NT2/D1 (cell line): ENCODE results near the gene KLHL22.
A peak's percentile ranks its signal among the peaks of the same experiment; 100 is the strongest.
"Not testable (repeated sequence)": the region's sequence is repeated elsewhere in the genome, so short reads cannot be mapped to it uniquely, and the experiment has no call there.

ENCODE experiments used
- DNase-seq: peaks from one replicate; pipeline ENCODE4 v3.0.0-alpha.2; 2011; ENCODE audit warnings: low read depth, low spot score
- H3K27me3 ChIP-seq: 2 replicates; pipeline ENCODE4 v1.6.0; 2011; ENCODE audit warnings: mild to moderate bottlenecking; ENCODE audit not compliant: insufficient read length, insufficient read depth
- H3K36me3 ChIP-seq: 2 replicates; pipeline ENCODE4 v1.6.1; 2011; ENCODE audit warnings: mild to moderate bottlenecking, low read length, mixed read lengths; ENCODE audit not compliant: insufficient read depth, insufficient read length
- H3K4me1 ChIP-seq: 2 replicates; pipeline ENCODE4 v1.5.1; 2011; ENCODE audit not compliant: insufficient read depth, insufficient read length
- H3K4me3 ChIP-seq: 2 replicates; pipeline ENCODE4 v1.5.1; 2011; ENCODE audit warnings: low read depth; ENCODE audit not compliant: insufficient read length
- H3K9ac ChIP-seq: 2 replicates; pipeline ENCODE4 v1.6.0; 2011; ENCODE audit warnings: low read depth; ENCODE audit not compliant: insufficient read length
- H3K9me3 ChIP-seq: 2 replicates; pipeline ENCODE4 v1.5.1; 2011; ENCODE audit warnings: mild to moderate bottlenecking, low read length; ENCODE audit not compliant: insufficient read depth
- SUZ12 ChIP-seq: IDR thresholded peaks from 2 replicates; pipeline ENCODE4 v1.6.1; 2011; ENCODE audit not compliant: insufficient read length, insufficient read depth; ENCODE audit errors: extremely low read depth
- YY1 ChIP-seq: IDR thresholded peaks from 2 replicates; pipeline ENCODE4 v1.6.1; 2011; ENCODE audit not compliant: insufficient read length, insufficient read depth
- ZNF274 ChIP-seq: IDR thresholded peaks from 2 replicates; pipeline ENCODE4 v1.6.1; 2011; ENCODE audit warnings: mild to moderate bottlenecking, low read depth, low read length

KLHL22 gene

GRCh38 chr22:20507253-20508066 is 11.9 kb upstream of the KLHL22 start, which contains the start of gene MED15:
Gene MED15, plus strand, starts transcription at chr22:20507610. Its CDS starts 69 bp downstream, at chr22:20507679.
- Histone ChIP-seq H3K9ac (peak within 1 kb of the TSS; percentile 98), H3K36me3 (peaks cover 16% of the 10 kb centered on the region), H3K4me3 (peak within 1 kb of the TSS; percentile 85), H3K9me3 (no peaks in the 10 kb centered on the region), H3K27me3 (no peaks in the 10 kb centered on the region), H3K4me1 (peaks cover 11% of the 10 kb centered on the region)
- TF ChIP-seq ZNF274, result no peak
- no peak for TF ChIP-seq YY1
- no peak for TF ChIP-seq SUZ12
- peak; percentile 72 for DNase-seq

DNA sequence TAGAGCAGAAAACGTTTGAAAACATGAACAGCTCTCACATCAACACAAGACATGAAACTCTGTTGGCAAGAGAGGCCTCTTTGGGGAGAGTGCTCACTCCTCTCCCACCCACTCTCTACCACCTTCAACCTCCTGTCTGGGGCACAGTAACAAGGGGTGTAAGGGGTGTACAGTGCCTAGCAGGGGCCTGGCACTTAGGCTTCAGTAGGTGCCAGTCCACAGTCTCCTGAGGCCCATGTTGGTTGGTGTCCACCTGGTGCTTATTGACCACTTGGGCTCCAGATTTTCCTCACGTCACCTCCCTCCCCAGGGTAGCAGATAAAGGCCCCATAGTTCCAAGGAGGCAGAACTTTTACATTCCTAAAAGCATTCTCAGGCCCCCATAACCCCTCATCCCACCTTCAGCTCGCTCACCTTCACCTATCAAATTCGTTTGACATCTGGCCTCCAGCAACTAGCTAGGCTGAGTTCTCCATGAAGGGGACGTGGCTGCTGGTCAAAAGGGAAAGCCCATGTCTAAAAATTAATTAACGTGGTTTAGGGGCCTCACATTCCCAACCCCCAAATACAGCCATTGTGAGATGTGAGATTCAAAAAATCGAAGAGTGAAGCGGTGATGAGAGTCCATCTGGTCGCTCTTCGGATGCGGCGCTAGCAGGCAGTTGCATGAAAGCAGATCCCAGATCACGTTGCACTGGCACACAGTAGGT is 11.1 kb upstream of the KLHL22 start:
- peak overlapping the region; percentile 85 for H3K4me3 ChIP-seq
- no peak for TF ChIP-seq ZNF274
- TF ChIP-seq YY1, result no peak
- no peak for TF ChIP-seq SUZ12
- no peak for DNase-seq
- H3K36me3 ChIP-seq, result peaks cover 16% of the 10 kb centered on the region
- no peaks in the 10 kb centered on the region for H3K9me3 ChIP-seq
- H3K4me1 ChIP-seq, result peaks cover 11% of the 10 kb centered on the region
- no peak overlapping the region for H3K9ac ChIP-seq
- no peaks in the 10 kb centered on the region for H3K27me3 ChIP-seq

GRCh38 chr22:20504293-20504922 is 8.8 kb upstream of the KLHL22 start:
- not testable (repeated sequence) for H3K4me1 ChIP-seq, H3K9me3 ChIP-seq, H3K4me3 ChIP-seq, H3K27me3 ChIP-seq, DNase-seq, H3K9ac ChIP-seq
- H3K36me3 ChIP-seq, result peaks cover 13% of the 10 kb centered on the region

DNA sequence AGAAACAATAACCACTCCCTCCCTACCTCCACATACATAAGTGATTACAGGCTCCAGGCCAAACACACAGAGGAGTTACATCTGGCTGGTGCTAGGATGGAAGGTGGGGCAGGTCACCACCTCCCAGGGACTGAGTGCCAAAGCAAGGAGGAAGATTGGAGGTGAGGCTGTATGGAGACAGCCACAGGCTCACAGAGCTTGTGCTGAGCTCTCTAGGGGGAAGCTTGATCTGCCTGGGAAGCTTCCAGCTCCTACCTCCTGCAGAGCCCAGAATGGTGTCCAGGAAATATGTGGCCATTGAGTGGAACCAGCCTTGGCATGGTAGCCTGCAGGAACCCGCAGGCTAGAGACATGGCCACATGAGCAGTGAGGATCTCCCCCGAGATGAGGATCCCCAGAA is 8.2 kb upstream of the KLHL22 start:
- DNase-seq, result no peak
- no peak for TF ChIP-seq ZNF274
- H3K36me3 ChIP-seq, result peaks cover 13% of the 10 kb centered on the region
- H3K4me1 ChIP-seq, result peaks cover 4% of the 10 kb centered on the region
- H3K9me3 ChIP-seq, result no peaks in the 10 kb centered on the region
- no peaks in the 10 kb centered on the region for H3K27me3 ChIP-seq
- no peak overlapping the region for H3K4me3 ChIP-seq
- peak overlapping the region; percentile 2 for H3K9ac ChIP-seq

DNA sequence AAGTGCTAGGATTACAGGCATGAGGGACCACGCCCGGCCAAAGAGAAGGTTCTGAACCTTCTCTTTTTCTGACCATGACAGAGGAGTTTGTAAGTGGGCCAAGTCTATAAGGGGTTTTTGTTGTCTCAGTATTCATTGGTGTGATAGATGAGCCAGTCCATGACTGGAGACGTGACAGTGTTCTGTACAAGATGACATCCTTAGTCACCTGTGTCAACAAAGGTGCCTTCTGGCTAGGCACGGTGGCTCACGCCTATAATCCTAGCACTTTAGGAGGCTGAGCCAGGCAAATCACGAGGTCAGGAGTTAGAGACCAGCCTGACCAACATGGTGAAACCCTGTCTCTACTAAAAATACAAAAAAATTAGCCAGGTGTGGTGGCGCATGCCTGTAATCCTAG is 4.2 kb upstream of the KLHL22 start:
- Histone ChIP-seq H3K4me1 (peaks cover 7% of the 10 kb centered on the region), H3K27me3 (peaks cover 4% of the 10 kb centered on the region), H3K4me3 (no peak overlapping the region), H3K9me3 (no peaks in the 10 kb centered on the region), H3K36me3 (peaks cover 13% of the 10 kb centered on the region), H3K9ac (no peak overlapping the region)
- no peak for DNase-seq
- TF ChIP-seq ZNF274, result no peak
- no peak for TF ChIP-seq YY1
- TF ChIP-seq SUZ12, result no peak

- H3K9me3 ChIP-seq, result no peaks in the 10 kb centered on the region
- peaks cover 13% of the 10 kb centered on the region for H3K36me3 ChIP-seq
- H3K27me3 ChIP-seq, result peaks cover 13% of the 10 kb centered on the region
- no peak for DNase-seq
- H3K4me3 ChIP-seq, result no peak overlapping the region
- H3K4me1 ChIP-seq, result peaks cover 6% of the 10 kb centered on the region
- H3K9ac ChIP-seq, result no peak overlapping the region
- no peak for TF ChIP-seq SUZ12
- no peak for TF ChIP-seq ZNF274
- TF ChIP-seq YY1, result no peak
Observed at GRCh38 chr22:20498913-20499312, 3.3 kb upstream of the KLHL22 start.

DNA sequence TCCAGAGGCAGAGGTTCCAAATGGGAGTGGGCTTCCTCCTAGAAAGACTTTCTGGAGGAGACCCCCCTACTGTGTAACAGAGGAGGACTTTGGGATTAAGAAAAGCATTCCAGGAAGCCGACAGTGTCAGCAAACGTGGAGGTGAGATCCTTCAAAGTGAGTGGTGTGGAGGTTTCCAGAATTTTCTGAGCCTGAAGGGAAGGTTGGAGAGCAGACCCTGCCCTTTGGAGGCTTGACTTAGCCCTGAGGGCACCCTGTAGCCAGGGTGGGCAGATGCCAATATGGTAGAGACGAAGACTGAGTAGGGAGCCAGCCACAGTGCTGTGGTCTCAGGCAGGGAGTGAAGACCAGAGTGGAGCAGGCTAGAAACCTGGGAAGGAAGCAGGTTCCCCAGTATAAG is 1.8 kb upstream of the KLHL22 start:
- TF ChIP-seq SUZ12 (no peak), YY1 (no peak), ZNF274 (no peak)
- peaks cover 4% of the 10 kb centered on the region for H3K4me1 ChIP-seq
- peaks cover 13% of the 10 kb centered on the region for H3K27me3 ChIP-seq
- H3K36me3 ChIP-seq, result peaks cover 13% of the 10 kb centered on the region
- H3K9ac ChIP-seq, result no peak overlapping the region
- H3K4me3 ChIP-seq, result no peak overlapping the region
- no peaks in the 10 kb centered on the region for H3K9me3 ChIP-seq
- no peak for DNase-seq
